ENCODE data around the gene ST6GALNAC3. TPM values are rescaled to one million over a fixed set of nuclear protein-coding genes. Genes with fewer than 3 reads are reported as not detected.

ST6GALNAC3 gene
- total RNA-seq, 1 donor from 2014 or later: 11.0 TPM

- no peaks in the 10 kb centered on the region for H3K9me3 Mint-ChIP-seq (ENCODE audit: low read depth)
- no peaks in the 10 kb centered on the region for H3K27me3 Mint-ChIP-seq
- no peak for DNase-seq (ENCODE audit: low spot score, unreplicated experiment)
- TF ChIP-seq, protein P1, sequence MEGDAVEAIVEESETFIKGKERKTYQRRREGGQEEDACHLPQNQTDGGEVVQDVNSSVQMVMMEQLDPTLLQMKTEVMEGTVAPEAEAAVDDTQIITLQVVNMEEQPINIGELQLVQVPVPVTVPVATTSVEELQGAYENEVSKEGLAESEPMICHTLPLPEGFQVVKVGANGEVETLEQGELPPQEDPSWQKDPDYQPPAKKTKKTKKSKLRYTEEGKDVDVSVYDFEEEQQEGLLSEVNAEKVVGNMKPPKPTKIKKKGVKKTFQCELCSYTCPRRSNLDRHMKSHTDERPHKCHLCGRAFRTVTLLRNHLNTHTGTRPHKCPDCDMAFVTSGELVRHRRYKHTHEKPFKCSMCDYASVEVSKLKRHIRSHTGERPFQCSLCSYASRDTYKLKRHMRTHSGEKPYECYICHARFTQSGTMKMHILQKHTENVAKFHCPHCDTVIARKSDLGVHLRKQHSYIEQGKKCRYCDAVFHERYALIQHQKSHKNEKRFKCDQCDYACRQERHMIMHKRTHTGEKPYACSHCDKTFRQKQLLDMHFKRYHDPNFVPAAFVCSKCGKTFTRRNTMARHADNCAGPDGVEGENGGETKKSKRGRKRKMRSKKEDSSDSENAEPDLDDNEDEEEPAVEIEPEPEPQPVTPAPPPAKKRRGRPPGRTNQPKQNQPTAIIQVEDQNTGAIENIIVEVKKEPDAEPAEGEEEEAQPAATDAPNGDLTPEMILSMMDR (IDR thresholded peaks at IDR 0.05; ENCODE audit: unreplicated experiment): no peak
- H3K27ac Mint-ChIP-seq: no peak overlapping the region
- no peak overlapping the region for H3K4me3 Mint-ChIP-seq (ENCODE audit: low read depth)
- H3K4me1 Mint-ChIP-seq (ENCODE audit: low read depth): peaks cover 8% of the 10 kb centered on the region
- H3K36me3 Mint-ChIP-seq (ENCODE audit: insufficient read depth): no peaks in the 10 kb centered on the region
Measured at GRCh38 chr1:76471536-76471935, 397.0 kb downstream of the ST6GALNAC3 start.

GRCh38 chr1:76473591-76473990, 399.0 kb downstream of the ST6GALNAC3 start:
- DNase-seq (ENCODE audit: low spot score, unreplicated experiment): no peak
- H3K36me3 Mint-ChIP-seq (ENCODE audit: insufficient read depth): no peaks in the 10 kb centered on the region
- H3K27me3 Mint-ChIP-seq: no peaks in the 10 kb centered on the region
- H3K4me3 Mint-ChIP-seq (ENCODE audit: low read depth): no peak overlapping the region
- no peaks in the 10 kb centered on the region for H3K9me3 Mint-ChIP-seq (ENCODE audit: low read depth)
- peaks cover 5% of the 10 kb centered on the region for H3K4me1 Mint-ChIP-seq (ENCODE audit: low read depth)
- TF ChIP-seq, protein P1 (IDR thresholded peaks at IDR 0.05; ENCODE audit: unreplicated experiment): no peak
- H3K27ac Mint-ChIP-seq: no peak overlapping the region

GRCh38 chr1:76474922-76475321, 400.4 kb downstream of the ST6GALNAC3 start:
- Mint-ChIP-seq H3K4me3 (ENCODE audit: low read depth) (no peak overlapping the region), H3K27me3 (no peaks in the 10 kb centered on the region), H3K27ac (no peak overlapping the region), H3K9me3 (ENCODE audit: low read depth) (no peaks in the 10 kb centered on the region), H3K4me1 (ENCODE audit: low read depth) (peaks cover 3% of the 10 kb centered on the region), H3K36me3 (ENCODE audit: insufficient read depth) (no peaks in the 10 kb centered on the region)
- TF ChIP-seq, protein P1 (IDR thresholded peaks at IDR 0.05; ENCODE audit: unreplicated experiment): no peak
- DNase-seq (ENCODE audit: low spot score, unreplicated experiment): no peak

- Mint-ChIP-seq H3K27ac (no peak overlapping the region), H3K4me1 (ENCODE audit: low read depth) (peaks cover 3% of the 10 kb centered on the region), H3K9me3 (ENCODE audit: low read depth) (no peaks in the 10 kb centered on the region), H3K27me3 (no peaks in the 10 kb centered on the region), H3K4me3 (ENCODE audit: low read depth) (no peak overlapping the region), H3K36me3 (ENCODE audit: insufficient read depth) (no peaks in the 10 kb centered on the region)
- TF ChIP-seq, protein P1 (IDR thresholded peaks at IDR 0.05; ENCODE audit: unreplicated experiment): no peak
- no peak for DNase-seq (ENCODE audit: low spot score, unreplicated experiment)
Measured at GRCh38 chr1:76477156-76477555, 402.6 kb downstream of the ST6GALNAC3 start.

GRCh38 chr1:76480827-76481226, 406.3 kb downstream of the ST6GALNAC3 start:
- no peak for DNase-seq (ENCODE audit: low spot score, unreplicated experiment)
- TF ChIP-seq, protein P1 (IDR thresholded peaks at IDR 0.05; ENCODE audit: unreplicated experiment): no peak
- H3K27me3 Mint-ChIP-seq: no peaks in the 10 kb centered on the region
- H3K27ac Mint-ChIP-seq: no peak overlapping the region
- peaks cover 5% of the 10 kb centered on the region for H3K9me3 Mint-ChIP-seq (ENCODE audit: low read depth)
- peaks cover 3% of the 10 kb centered on the region for H3K4me1 Mint-ChIP-seq (ENCODE audit: low read depth)
- H3K4me3 Mint-ChIP-seq (ENCODE audit: low read depth): no peak overlapping the region
- H3K36me3 Mint-ChIP-seq (ENCODE audit: insufficient read depth): no peaks in the 10 kb centered on the region
